H9 (cell line): Measurements from ENCODE around the gene FKRP. TPM values are rescaled to one million over a fixed set of nuclear protein-coding genes. Genes with fewer than 3 reads are reported as not detected.

ENCODE experiments used
- DNase-seq: peaks from one replicate; pipeline ENCODE4 v3.0.0-alpha.2; 2017
- H2AFZ ChIP-seq: one replicate; pipeline ENCODE4 v1.6.1; 2013; ENCODE audit warnings: mild to moderate bottlenecking, low read length, control low read depth, moderate library complexity
- H2AK5ac ChIP-seq: 2 replicates; pipeline ENCODE4 v1.6.1; 2013; ENCODE audit warnings: low read length, control low read depth, mixed read lengths; ENCODE audit not compliant: insufficient read length
- H2BK120ac ChIP-seq: one replicate; pipeline ENCODE4 v1.6.1; 2013; ENCODE audit warnings: low read depth, mild to moderate bottlenecking, low read length, control low read depth, inconsistent platforms; ENCODE audit not compliant: poor library complexity, severe bottlenecking
- H2BK12ac ChIP-seq: 2 replicates; pipeline ENCODE4 v1.6.1; 2013; ENCODE audit warnings: low read length, control low read depth, mixed read lengths, low read depth; ENCODE audit not compliant: insufficient read length
- H2BK15ac ChIP-seq: 2 replicates; pipeline ENCODE4 v1.6.1; 2013; ENCODE audit warnings: low read depth, low read length, control low read depth
- H2BK20ac ChIP-seq: one replicate; pipeline ENCODE4 v1.6.1; 2013; ENCODE audit warnings: low read depth, mild to moderate bottlenecking, low read length, control low read depth, inconsistent platforms; ENCODE audit not compliant: poor library complexity, severe bottlenecking
- H2BK5ac ChIP-seq: 2 replicates; pipeline ENCODE4 v1.6.1; 2013; ENCODE audit warnings: low read length, control low read depth, mixed read lengths; ENCODE audit not compliant: insufficient read length
- H3K14ac ChIP-seq: 2 replicates; pipeline ENCODE4 v1.6.1; 2013; ENCODE audit warnings: low read length, control low read depth; ENCODE audit not compliant: insufficient read depth
- H3K18ac ChIP-seq: 2 replicates; pipeline ENCODE4 v1.6.1; 2013; ENCODE audit warnings: low read depth, mild to moderate bottlenecking, mixed read lengths, low read length, control low read depth; ENCODE audit not compliant: insufficient read length
- H3K23ac ChIP-seq: 2 replicates; pipeline ENCODE4 v1.6.1; 2013; ENCODE audit warnings: low read length, control low read depth, mixed read lengths, low read depth; ENCODE audit not compliant: insufficient read length
- H3K23me2 ChIP-seq: 2 replicates; pipeline ENCODE4 v1.6.1; 2013; ENCODE audit warnings: low read depth, mild to moderate bottlenecking, mixed read lengths, low read length, control low read depth; ENCODE audit not compliant: insufficient read length, poor library complexity, severe bottlenecking
- H3K27ac ChIP-seq: 2 replicates; pipeline ENCODE4 v1.5.1; 2013; ENCODE audit warnings: low read length, control low read depth, mixed read lengths, low read depth; ENCODE audit not compliant: insufficient read length
- H3K27me3 ChIP-seq: 2 replicates; pipeline ENCODE4 v1.6.1; 2013; ENCODE audit warnings: low read length, control low read depth, inconsistent platforms; ENCODE audit not compliant: insufficient read depth
- H3K4ac ChIP-seq: 2 replicates; pipeline ENCODE4 v1.6.1; 2013; ENCODE audit warnings: low read depth, mild to moderate bottlenecking, control low read depth, inconsistent platforms, low read length, moderate library complexity
- H3K4me1 ChIP-seq: 2 replicates; pipeline ENCODE4 v1.6.1; 2013; ENCODE audit warnings: low read length, control low read depth, inconsistent platforms; ENCODE audit not compliant: insufficient read depth
- H3K4me2 ChIP-seq: 2 replicates; pipeline ENCODE4 v1.6.1; 2013; ENCODE audit warnings: low read length, control low read depth, mixed read lengths; ENCODE audit not compliant: insufficient read length, insufficient read depth
- H3K56ac ChIP-seq: 2 replicates; pipeline ENCODE4 v1.6.1; 2013; ENCODE audit warnings: low read depth, mild to moderate bottlenecking, mixed read lengths, low read length, control low read depth; ENCODE audit not compliant: insufficient read length
- H3K79me1 ChIP-seq: 2 replicates; pipeline ENCODE4 v1.6.1; 2013; ENCODE audit warnings: low read depth, mild to moderate bottlenecking, moderate library complexity, low read length, control low read depth, inconsistent platforms; ENCODE audit not compliant: insufficient read depth, poor library complexity, severe bottlenecking
- H3K79me2 ChIP-seq: 2 replicates; pipeline ENCODE4 v1.6.1; 2013; ENCODE audit warnings: low read length, control low read depth, inconsistent platforms; ENCODE audit not compliant: insufficient read depth
- H3K9ac ChIP-seq: 2 replicates; pipeline ENCODE4 v1.6.1; 2013; ENCODE audit warnings: low read length, control low read depth, mixed read lengths; ENCODE audit not compliant: insufficient read length; ENCODE audit errors: extremely low read depth
- H3K9me3 ChIP-seq: one replicate; pipeline ENCODE4 v1.6.1; 2013; ENCODE audit warnings: low read depth, low read length, inconsistent platforms; ENCODE audit not compliant: control insufficient read depth
- H3T11ph ChIP-seq: one replicate; pipeline ENCODE4 v1.6.1; 2013; ENCODE audit warnings: mild to moderate bottlenecking, low read length, control low read depth, inconsistent platforms
- H4K20me1 ChIP-seq: one replicate; pipeline ENCODE4 v1.6.1; 2013; ENCODE audit not compliant: control insufficient read depth, insufficient read length, insufficient read depth
- H4K5ac ChIP-seq: 2 replicates; pipeline ENCODE4 v1.6.1; 2013; ENCODE audit warnings: low read depth, mild to moderate bottlenecking, mixed read lengths, low read length, control low read depth; ENCODE audit not compliant: insufficient read length
- H4K8ac ChIP-seq: replicated peaks from 2 replicates; pipeline ENCODE4 v1.6.1; 2013; ENCODE audit warnings: low read length, control low read depth, mixed read lengths, low read depth; ENCODE audit not compliant: insufficient read length
- H4K91ac ChIP-seq: 2 replicates; pipeline ENCODE4 v1.6.1; 2013; ENCODE audit warnings: low read depth, mild to moderate bottlenecking, moderate library complexity, mixed read lengths, low read length, control low read depth; ENCODE audit not compliant: insufficient read length
- H3K27ac Mint-ChIP-seq, 3 experiments: 2 replicates in 2 of 3; 3 replicates in 1 of 3; pipeline ENCODE4 v1.8.0; 2020 to 2021; ENCODE audit warnings: mixed read lengths in 3 of 3, mild to moderate bottlenecking in 1 of 3, moderate library complexity in 1 of 3
- H3K27me3 Mint-ChIP-seq: 2 replicates; pipeline ENCODE4 v1.8.0; 2021; ENCODE audit warnings: low read depth, mild to moderate bottlenecking, moderate library complexity, mixed read lengths
- H3K36me3 Mint-ChIP-seq, 3 experiments: 2 replicates in 2 of 3; 3 replicates in 1 of 3; pipeline ENCODE4 v1.8.0; 2020 to 2021; ENCODE audit warnings: low read depth in 3 of 3, mixed read lengths in 3 of 3; ENCODE audit not compliant: insufficient read depth in 1 of 3
- H3K4me1 Mint-ChIP-seq, 2 experiments: 2 replicates each; pipeline ENCODE4 v1.8.0; 2020; ENCODE audit warnings: mixed read lengths in 2 of 2
- H3K4me3 Mint-ChIP-seq, 2 experiments: 2 replicates in 1 of 2; 3 replicates in 1 of 2; pipeline ENCODE4 v1.8.0; 2020 to 2021; ENCODE audit warnings: mild to moderate bottlenecking in 2 of 2, mixed read lengths in 2 of 2, moderate library complexity in 1 of 2
- H3K9me3 Mint-ChIP-seq, 2 experiments: 2 replicates in 1 of 2; 3 replicates in 1 of 2; pipeline ENCODE4 v1.8.0; 2020; ENCODE audit warnings: mild to moderate bottlenecking in 2 of 2, mixed read lengths in 2 of 2, moderate library complexity in 1 of 2
- CTCF ChIP-seq: fragments of 200-600 bp; sonication (generic); conservative IDR thresholded peaks from 3 replicates; pipeline ENCODE4 v1.8.0; 2021; ENCODE audit warnings: antibody characterized with exemption, mild to moderate bottlenecking
- WGBS: extraction: QIAGEN DNeasy Blood & Tissue Kit; methylation state at CpG from one replicate; pipeline ENCODE4 v1.1.7; 2013; ENCODE audit warnings: missing lambda C conversion rate, low lambda C conversion rate, mixed read lengths; ENCODE audit not compliant: insufficient read length; ENCODE audit errors: extremely low coverage; 5-methylcytosine and 5-hydroxymethylcytosine counted together
- total RNA-seq: library from RNA; stranded (reverse); gene quantifications from 2 replicates; pipeline ENCODE4 v1.2.1, GENCODE V29; 2021

Gene FKRP
- total RNA-seq, 1 experiment from 2014 or later: 42.2 TPM

- Histone ChIP-seq H2BK12ac (no peak overlapping the region), H3K27ac (no peak overlapping the region), H2AFZ (no peak overlapping the region), H3K79me2 (peaks cover 17% of the 10 kb centered on the region), H4K5ac (no peak overlapping the region), H4K20me1 (no peaks in the 10 kb centered on the region), H2BK20ac (no peak overlapping the region), H3K9me3 (no peaks in the 10 kb centered on the region), H3K56ac (no peak overlapping the region), H4K8ac (no peak overlapping the region), H3K4ac (no peak overlapping the region), H2BK5ac (no peak overlapping the region), H2BK15ac (no peak overlapping the region), H3K4me1 (peaks cover 3% of the 10 kb centered on the region; the same call in 1 of the 2 replicates), H3K4me2 (no peak overlapping the region), H3K79me1 (no peaks in the 10 kb centered on the region), H3K18ac (no peak overlapping the region), H3T11ph (no peak overlapping the region), H3K23me2 (peaks cover 12% of the 10 kb centered on the region), H3K14ac (no peak overlapping the region), H4K91ac (no peak overlapping the region), H3K27me3 (no peaks in the 10 kb centered on the region), H2AK5ac (no peak overlapping the region), H3K23ac (no peak overlapping the region), H2BK120ac (no peak overlapping the region), H3K9ac (no peak overlapping the region)
- no peaks in the 10 kb centered on the region; the same call in 1 of the 2 replicates for H3K27me3 Mint-ChIP-seq
- no CpG with 5 or more reads among the region's 21 CpGs for WGBS
- H3K27ac Mint-ChIP-seq: peak overlapping the region; percentile 61 to 72 (median 67); a peak in 4 of 7 replicates
- peaks cover 9 to 37% (median 36%) of the 10 kb centered on the region in 3 experiments for H3K36me3 Mint-ChIP-seq
- peak; percentile 80 for TF ChIP-seq CTCF
- peak overlapping the region; percentile 14 to 69; a peak in 2 of 5 replicates for H3K4me3 Mint-ChIP-seq
- H3K9me3 Mint-ChIP-seq: no peaks in the 10 kb centered on the region
- peaks cover 22 to 33% of the 10 kb centered on the region in 2 experiments for H3K4me1 Mint-ChIP-seq
- peak; percentile 84 for DNase-seq
These were observed 2.7 kb downstream of the FKRP start for GRCh38 chr19:46748325-46749109.
